Loucy (cell line): ENCODE results near the gene MYO5C.

Source experiments
- H2AFZ ChIP-seq: fragments of 200-600 bp; sonication (generic); 2 replicates; pipeline ENCODE4 v1.6.0; 2016; ENCODE audit warnings: antibody characterized with exemption, mild to moderate bottlenecking, low read length, moderate library complexity
- H3F3A ChIP-seq: fragments of 200-600 bp; 2 replicates; pipeline ENCODE4 v1.6.0; 2016; ENCODE audit warnings: antibody characterized with exemption, low read depth, mild to moderate bottlenecking
- H3K27me3 ChIP-seq: fragments of 200-600 bp; sonication (generic); 2 replicates; pipeline ENCODE4 v1.6.1; 2014; ENCODE audit warnings: low read length, mild to moderate bottlenecking; ENCODE audit not compliant: insufficient read depth, poor library complexity, severe bottlenecking
- H3K36me3 ChIP-seq: fragments of 200-600 bp; sonication (generic); 2 replicates; pipeline ENCODE4 v1.6.1; 2016; ENCODE audit warnings: low read length; ENCODE audit not compliant: insufficient read depth
- H3K4me1 ChIP-seq: fragments of 200-600 bp; sonication (generic); 2 replicates; pipeline ENCODE4 v1.5.1; 2014; ENCODE audit warnings: low read length, mild to moderate bottlenecking; ENCODE audit not compliant: insufficient read depth, poor library complexity, severe bottlenecking
- H3K4me2 ChIP-seq: fragments of 200-600 bp; sonication (generic); 2 replicates; pipeline ENCODE4 v1.6.0; 2014; ENCODE audit warnings: antibody characterized with exemption, low read length, low read depth, mild to moderate bottlenecking; ENCODE audit not compliant: poor library complexity, severe bottlenecking
- H3K4me3 ChIP-seq: fragments of 200-600 bp; sonication (generic); 2 replicates; pipeline ENCODE4 v1.5.1; 2014; ENCODE audit warnings: low read length, mild to moderate bottlenecking, mixed read lengths; ENCODE audit not compliant: poor library complexity, severe bottlenecking
- H3K79me2 ChIP-seq: fragments of 200-600 bp; sonication (generic); 2 replicates; pipeline ENCODE4 v1.6.1; 2014; ENCODE audit warnings: low read length; ENCODE audit not compliant: insufficient read depth
- H3K9ac ChIP-seq: fragments of 200-600 bp; sonication (generic); 2 replicates; pipeline ENCODE4 v1.6.0; 2014; ENCODE audit warnings: mild to moderate bottlenecking, low read depth, low read length, moderate library complexity; ENCODE audit not compliant: poor library complexity, severe bottlenecking
- H3K9me2 ChIP-seq: fragments of 200-600 bp; sonication (generic); replicated peaks from 2 replicates; pipeline ENCODE4 v1.6.1; 2016; ENCODE audit warnings: low read depth, low read length, mixed read lengths
- H3K9me3 ChIP-seq: fragments of 200-600 bp; sonication (generic); 2 replicates; pipeline ENCODE4 v1.6.1; 2014; ENCODE audit warnings: mild to moderate bottlenecking, antibody characterized with exemption, low read length, low read depth; ENCODE audit not compliant: insufficient read depth
- H4K20me1 ChIP-seq: fragments of 200-600 bp; sonication (generic); 2 replicates; pipeline ENCODE4 v1.6.0; 2014; ENCODE audit warnings: antibody characterized with exemption, low read length, mild to moderate bottlenecking; ENCODE audit not compliant: insufficient read depth, poor library complexity, severe bottlenecking
- CTCF ChIP-seq: fragments of 200-600 bp; sonication (generic); conservative IDR thresholded peaks from 2 replicates; pipeline ENCODE4 v1.5.1; 2014; ENCODE audit warnings: mild to moderate bottlenecking, antibody characterized with exemption, low read length
- EZH2phosphoT487 ChIP-seq: fragments of 200-600 bp; IDR thresholded peaks from 2 replicates; pipeline ENCODE4 v1.6.1; 2018; ENCODE audit warnings: antibody characterized with exemption, mild to moderate bottlenecking, moderate library complexity, borderline replicate concordance

MYO5C gene

GRCh38 chr15:52292780-52293392, 2.7 kb downstream of the MYO5C start:
- Histone ChIP-seq H3K79me2 (no peaks in the 10 kb centered on the region), H3F3A (no peaks in the 10 kb centered on the region), H3K9me2 (no peaks in the 10 kb centered on the region), H3K9ac (no peak overlapping the region), H3K9me3 (no peaks in the 10 kb centered on the region), H3K4me1 (no peaks in the 10 kb centered on the region), H4K20me1 (no peaks in the 10 kb centered on the region), H3K4me2 (no peak overlapping the region), H3K4me3 (no peak overlapping the region), H3K36me3 (no peaks in the 10 kb centered on the region), H3K27me3 (peaks cover 10% of the 10 kb centered on the region), H2AFZ (no peak overlapping the region)
- TF ChIP-seq CTCF (no peak), EZH2phosphoT487 (no peak)

- Histone ChIP-seq H3K9me2 (no peaks in the 10 kb centered on the region), H3K4me2 (no peak overlapping the region), H3K36me3 (no peaks in the 10 kb centered on the region), H3K27me3 (peaks cover 10% of the 10 kb centered on the region), H3K79me2 (no peaks in the 10 kb centered on the region), H4K20me1 (no peaks in the 10 kb centered on the region), H3K9ac (no peak overlapping the region), H3K4me1 (no peaks in the 10 kb centered on the region), H3F3A (no peaks in the 10 kb centered on the region), H2AFZ (no peak overlapping the region), H3K9me3 (no peaks in the 10 kb centered on the region), H3K4me3 (no peak overlapping the region)
- TF ChIP-seq EZH2phosphoT487 (no peak), CTCF (no peak)
These were observed 4.4 kb downstream of the MYO5C start for GRCh38 chr15:52291204-52291603.

- TF ChIP-seq CTCF: no peak
- TF ChIP-seq EZH2phosphoT487: no peak
- Histone ChIP-seq H3K36me3 (no peaks in the 10 kb centered on the region), H3K4me1 (no peaks in the 10 kb centered on the region), H3K9me3 (no peaks in the 10 kb centered on the region), H3K79me2 (no peaks in the 10 kb centered on the region), H3F3A (no peaks in the 10 kb centered on the region), H3K4me3 (no peak overlapping the region), H4K20me1 (no peaks in the 10 kb centered on the region), H3K9me2 (no peaks in the 10 kb centered on the region), H3K27me3 (peaks cover 10% of the 10 kb centered on the region), H3K9ac (no peak overlapping the region), H3K4me2 (no peak overlapping the region), H2AFZ (no peak overlapping the region)
These were observed 4.8 kb downstream of the MYO5C start for GRCh38 chr15:52290800-52291199.
